HCT116 (cell line): ENCODE measurements around the gene STAB1. TPM values are rescaled to one million over a fixed set of nuclear protein-coding genes. Genes with fewer than 3 reads are reported as not detected.
A peak's percentile ranks its signal among the peaks of the same experiment; 100 is the strongest.

Experiments used
- ATAC-seq: fragments of 200-7000 bp; cut with Tn5 transposase; 2 replicates; pipeline ENCODE4 v1.9.1; 2020; ENCODE audit warnings: mild to moderate bottlenecking, moderate library complexity
- BruUV-seq: library from RNA; stranded (reverse); fragments of 400-500 nt; replicated peaks from 2 replicates; lab custom pipeline; 2021; lab: Mats Ljungman, UMichigan
- CTCF ChIA-PET: fragments of 300-600 bp; sonication (Branson Sonifier 250); formaldehyde crosslinking; loops from one replicate; lab custom pipeline; 2021; ENCODE audit warnings: antibody characterized with exemption; lab: Charles Lee
- POLR2A ChIA-PET: fragments of 300-600, 350-600 bp; sonication (Branson Sonifier 250); formaldehyde crosslinking; loops from one replicate; lab custom pipeline; 2021; ENCODE audit warnings: antibody characterized with exemption; lab: Charles Lee
- RAD21 ChIA-PET, 2 experiments: fragments of 300-600 bp; sonication (Branson Sonifier 250); formaldehyde crosslinking; loops; one replicate each; lab custom pipeline; 2023; ENCODE audit warnings: low total read pairs in 2 of 2; ENCODE audit not compliant: uncharacterized antibody in 2 of 2, unreplicated experiment in 2 of 2, low non-redundant PET in 1 of 2; lab: Charles Lee
- DNase-seq: peaks from one replicate; pipeline ENCODE4 v3.0.0-alpha.2; 2010; ENCODE audit warnings: low read depth, low spot score
- H2AFZ ChIP-seq: fragments of 200-600 bp; shearing (Covaris generic), sonication (generic); 2 replicates; pipeline ENCODE4 v1.6.1; 2017; ENCODE audit warnings: low read depth, mixed run types, mixed read lengths, antibody characterized with exemption, low read length; ENCODE audit not compliant: poor library complexity, severe bottlenecking
- H3K27ac ChIP-seq: 2 replicates; pipeline ENCODE4 v1.5.1; 2012; ENCODE audit warnings: low read depth, low read length
- H3K27me3 ChIP-seq: fragments of 200-600 bp; sonication (generic); 2 replicates; pipeline ENCODE4 v1.6.1; 2016; ENCODE audit warnings: mixed run types, low read length, mixed read lengths; ENCODE audit not compliant: insufficient read depth
- H3K36me3 ChIP-seq, 2 experiments: fragments of 200-500 bp in 1 of 2; fragments of 200-600 bp in 1 of 2; sonication (Bioruptor generic) in 1 of 2; sonication (generic) in 1 of 2; 2 replicates each; pipeline versions ENCODE4 v1.5.1 to v1.6.1; 2014 to 2016; ENCODE audit warnings: low read length in 2 of 2, inconsistent platforms in 1 of 2, mixed read lengths in 1 of 2, mixed run types in 1 of 2; ENCODE audit not compliant: insufficient read depth in 2 of 2, control insufficient read depth in 1 of 2
- H3K4me1 ChIP-seq, 2 experiments: fragments of 200-600 bp in 1 of 2; sonication (generic) in 1 of 2; 2 replicates each; pipeline versions ENCODE4 v1.5.1 to v1.6.1; 2012 to 2017; ENCODE audit warnings: low read length in 2 of 2, inconsistent platforms in 1 of 2, mild to moderate bottlenecking in 1 of 2, mixed read lengths in 1 of 2, mixed run types in 1 of 2, moderate library complexity in 1 of 2; ENCODE audit not compliant: insufficient read depth in 2 of 2, control insufficient read depth in 1 of 2
- H3K4me2 ChIP-seq: fragments of 200-600 bp; sonication (generic); 2 replicates; pipeline ENCODE4 v1.6.1; 2017; ENCODE audit warnings: mixed run types, low read length, mixed read lengths
- H3K4me3 ChIP-seq, 2 experiments: fragments of 200-600 bp in 1 of 2; sonication (generic) in 1 of 2; replicated peaks in 1 of 2; 2 replicates each; pipeline ENCODE4 v1.5.1; 2011 to 2016; ENCODE audit warnings: low read length in 2 of 2, control low read depth in 1 of 2, low read depth in 1 of 2, mild to moderate bottlenecking in 1 of 2, mixed read lengths in 1 of 2, mixed run types in 1 of 2
- H3K79me2 ChIP-seq: fragments of 200-600 bp; sonication (generic); 2 replicates; pipeline ENCODE4 v1.6.1; 2017; ENCODE audit warnings: mild to moderate bottlenecking, mixed run types, low read length, moderate library complexity, mixed read lengths; ENCODE audit not compliant: insufficient read depth
- H3K9ac ChIP-seq: fragments of 200-600 bp; sonication (generic); 2 replicates; pipeline ENCODE4 v1.6.1; 2016; ENCODE audit warnings: low read length, mixed read lengths
- H3K9me2 ChIP-seq: fragments of 200-600 bp; sonication (generic), shearing (Covaris generic); 2 replicates; pipeline ENCODE4 v1.6.1; 2017; ENCODE audit warnings: mixed run types, mild to moderate bottlenecking, moderate library complexity; ENCODE audit not compliant: insufficient read depth
- H3K9me3 ChIP-seq, 2 experiments: fragments of 200-500 bp in 1 of 2; fragments of 200-600 bp in 1 of 2; sonication (Bioruptor generic) in 1 of 2; sonication (generic) in 1 of 2; 2 replicates each; pipeline ENCODE4 v1.6.1; 2014 to 2017; ENCODE audit warnings: low read length in 2 of 2, mixed read lengths in 2 of 2, inconsistent platforms in 1 of 2, low read depth in 1 of 2, mild to moderate bottlenecking in 1 of 2, mixed run types in 1 of 2, moderate library complexity in 1 of 2; ENCODE audit not compliant: control insufficient read depth in 1 of 2, insufficient read depth in 1 of 2
- H4K20me1 ChIP-seq: fragments of 200-600 bp; sonication (generic), shearing (Covaris generic); 2 replicates; pipeline ENCODE4 v1.6.1; 2017; ENCODE audit warnings: mixed run types, mild to moderate bottlenecking, moderate library complexity; ENCODE audit not compliant: insufficient read depth
- ATF3 ChIP-seq: IDR thresholded peaks from 2 replicates; pipeline ENCODE4 v1.6.1; 2012
- CBX3 ChIP-seq: IDR thresholded peaks from 2 replicates; pipeline ENCODE4 v1.6.1; 2012; ENCODE audit warnings: low read depth
- ELF1 ChIP-seq: IDR thresholded peaks from 2 replicates; pipeline ENCODE4 v1.6.1; 2012; ENCODE audit warnings: low read depth, borderline replicate concordance
- EZH2phosphoT487 ChIP-seq: fragments of 200-600 bp; IDR thresholded peaks from 2 replicates; pipeline ENCODE4 v1.6.1; 2018; ENCODE audit warnings: antibody characterized with exemption, borderline replicate concordance
- FOSL1 ChIP-seq: IDR thresholded peaks from 2 replicates; pipeline ENCODE4 v1.6.1; 2012; ENCODE audit warnings: low read depth
- JUND ChIP-seq: IDR thresholded peaks from 2 replicates; pipeline ENCODE4 v1.6.1; 2012
- MAX ChIP-seq: IDR thresholded peaks from 2 replicates; pipeline ENCODE4 v1.6.1; 2012
- RAD21 ChIP-seq: IDR thresholded peaks from 2 replicates; pipeline ENCODE4 v1.6.1; 2012; ENCODE audit warnings: low read depth, mild to moderate bottlenecking
- REST ChIP-seq: IDR thresholded peaks from 2 replicates; pipeline ENCODE4 v1.6.1; 2012; ENCODE audit warnings: low read depth
- SP1 ChIP-seq: IDR thresholded peaks from 2 replicates; pipeline ENCODE4 v1.6.1; 2012; ENCODE audit warnings: low read depth
- SRF ChIP-seq: IDR thresholded peaks from 2 replicates; pipeline ENCODE4 v1.6.1; 2012; ENCODE audit warnings: low read depth
- TCF7L2 ChIP-seq: IDR thresholded peaks from 2 replicates; pipeline ENCODE4 v1.7.0; 2011; ENCODE audit warnings: borderline replicate concordance, inconsistent platforms; ENCODE audit not compliant: insufficient read depth, insufficient read length; ENCODE audit errors: extremely low read depth
- YY1 ChIP-seq: IDR thresholded peaks from 2 replicates; pipeline ENCODE4 v1.6.1; 2011; ENCODE audit warnings: low read length, low read depth, moderate library complexity, mild to moderate bottlenecking; ENCODE audit not compliant: insufficient replicate concordance; ENCODE audit errors: extremely low read depth
- ZBTB33 ChIP-seq: IDR thresholded peaks from 2 replicates; pipeline ENCODE4 v1.6.1; 2011; ENCODE audit warnings: mild to moderate bottlenecking, low read length, moderate library complexity; ENCODE audit not compliant: insufficient replicate concordance; ENCODE audit errors: extremely low read depth
- ZFX ChIP-seq: fragments of 450-650 bp; IDR thresholded peaks from 2 replicates; pipeline ENCODE4 v1.6.1; 2017
- intact Hi-C: fragments of 100-400 bp; cut with micrococcal nuclease; formaldehyde crosslinking; loops from 2 replicates; pipeline ENCODE4 v1.10.0; 2022
- total RNA-seq: library from RNA; stranded (reverse); gene quantifications from one replicate; pipeline ENCODE4 v1.2.1, GENCODE V29; 2021; ENCODE audit not compliant: unreplicated experiment

Gene STAB1
- total RNA-seq, 1 experiment from 2014 or later, result 0.44 TPM

- H3K4me2 ChIP-seq, result peak overlapping the region; percentile 89
- no peak for ATAC-seq
- no peak overlapping the region for H2AFZ ChIP-seq
- POLR2A ChIA-PET, result no interaction called here
- H3K9me2 ChIP-seq, result no peaks in the 10 kb centered on the region
- peaks cover 46 to 71% of the 10 kb centered on the region in 2 experiments for H3K4me1 ChIP-seq
- H3K4me3 ChIP-seq, result peak overlapping the region in 1 of 2 experiments; percentile 2; a peak in 1 of 4 replicates
- CTCF ChIA-PET, result no interaction called here
- peak overlapping the region; percentile 36; the same call in 1 of the 2 replicates for H3K27ac ChIP-seq
- BruUV-seq, result no TSS peak
- TF ChIP-seq YY1, result no peak
- no peak for TF ChIP-seq ELF1
- TF ChIP-seq REST, result no peak
- no peak for TF ChIP-seq SP1
- TF ChIP-seq ZFX, result no peak
- TF ChIP-seq FOSL1, result no peak
- no peak for TF ChIP-seq ATF3
- no peak for TF ChIP-seq RAD21
- TF ChIP-seq TCF7L2, result no peak
- TF ChIP-seq CBX3, result no peak
- TF ChIP-seq JUND, result no peak
- TF ChIP-seq ZBTB33, result no peak
- TF ChIP-seq MAX, result no peak
- no peak for TF ChIP-seq SRF
- TF ChIP-seq EZH2phosphoT487, result no peak
- peaks cover 22% of the 10 kb centered on the region for H3K79me2 ChIP-seq
- no peaks in the 10 kb centered on the region for H3K9me3 ChIP-seq
- intact Hi-C loops, result no loop called here
- H3K27me3 ChIP-seq, result no peaks in the 10 kb centered on the region
- DNase-seq, result no peak
- no peaks in the 10 kb centered on the region for H4K20me1 ChIP-seq
- H3K9ac ChIP-seq, result 0 out of 2 replicates have a peak overlapping the region, but pooled peaks have one; percentile 18
- peaks cover 2 to 9% of the 10 kb centered on the region in 2 experiments; a peak in 3 of 4 replicates for H3K36me3 ChIP-seq
- RAD21 ChIA-PET, result interaction anchor here in 1 of 2 experiments (0.8 kb wide), 1 partner anchor 25 kb away, joined by 3 read pairs; no protein-coding TSS in a partner anchor
These were observed 42.4 kb upstream of the STAB1 start for GRCh38 chr3:52452570-52453221.
